ENCODE data around the gene EBF4. TPM values are rescaled to one million over a fixed set of nuclear protein-coding genes. Genes with fewer than 3 reads are reported as not detected.

EBF4 gene
- total and polyA plus RNA-seq, 2 of the 8 experiments (the other 6 are each of a cell fraction or from before 2014, with no cell fraction given), result 1.2 to 2.9 TPM

DNA sequence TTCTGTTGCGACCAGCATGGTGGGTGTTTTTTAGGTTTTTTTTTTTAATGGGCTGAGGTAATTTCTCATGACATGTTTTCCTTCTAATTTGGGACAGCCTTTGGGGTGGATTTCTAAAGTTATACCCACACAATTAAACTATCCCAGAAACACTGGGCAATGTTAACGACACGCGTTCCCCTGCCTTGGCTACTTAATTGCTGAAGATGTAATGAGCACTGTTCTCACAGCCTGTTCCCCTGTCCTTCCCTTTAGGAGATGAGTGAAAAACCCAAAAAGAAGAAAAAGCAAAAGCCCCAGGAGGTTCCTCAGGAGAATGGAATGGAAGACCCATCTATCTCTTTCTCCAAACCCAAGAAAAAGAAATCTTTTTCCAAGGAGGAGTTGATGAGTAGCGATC is 34.9 kb upstream of the EBF4 start (continued):
- TF ChIP-seq, protein P1, sequence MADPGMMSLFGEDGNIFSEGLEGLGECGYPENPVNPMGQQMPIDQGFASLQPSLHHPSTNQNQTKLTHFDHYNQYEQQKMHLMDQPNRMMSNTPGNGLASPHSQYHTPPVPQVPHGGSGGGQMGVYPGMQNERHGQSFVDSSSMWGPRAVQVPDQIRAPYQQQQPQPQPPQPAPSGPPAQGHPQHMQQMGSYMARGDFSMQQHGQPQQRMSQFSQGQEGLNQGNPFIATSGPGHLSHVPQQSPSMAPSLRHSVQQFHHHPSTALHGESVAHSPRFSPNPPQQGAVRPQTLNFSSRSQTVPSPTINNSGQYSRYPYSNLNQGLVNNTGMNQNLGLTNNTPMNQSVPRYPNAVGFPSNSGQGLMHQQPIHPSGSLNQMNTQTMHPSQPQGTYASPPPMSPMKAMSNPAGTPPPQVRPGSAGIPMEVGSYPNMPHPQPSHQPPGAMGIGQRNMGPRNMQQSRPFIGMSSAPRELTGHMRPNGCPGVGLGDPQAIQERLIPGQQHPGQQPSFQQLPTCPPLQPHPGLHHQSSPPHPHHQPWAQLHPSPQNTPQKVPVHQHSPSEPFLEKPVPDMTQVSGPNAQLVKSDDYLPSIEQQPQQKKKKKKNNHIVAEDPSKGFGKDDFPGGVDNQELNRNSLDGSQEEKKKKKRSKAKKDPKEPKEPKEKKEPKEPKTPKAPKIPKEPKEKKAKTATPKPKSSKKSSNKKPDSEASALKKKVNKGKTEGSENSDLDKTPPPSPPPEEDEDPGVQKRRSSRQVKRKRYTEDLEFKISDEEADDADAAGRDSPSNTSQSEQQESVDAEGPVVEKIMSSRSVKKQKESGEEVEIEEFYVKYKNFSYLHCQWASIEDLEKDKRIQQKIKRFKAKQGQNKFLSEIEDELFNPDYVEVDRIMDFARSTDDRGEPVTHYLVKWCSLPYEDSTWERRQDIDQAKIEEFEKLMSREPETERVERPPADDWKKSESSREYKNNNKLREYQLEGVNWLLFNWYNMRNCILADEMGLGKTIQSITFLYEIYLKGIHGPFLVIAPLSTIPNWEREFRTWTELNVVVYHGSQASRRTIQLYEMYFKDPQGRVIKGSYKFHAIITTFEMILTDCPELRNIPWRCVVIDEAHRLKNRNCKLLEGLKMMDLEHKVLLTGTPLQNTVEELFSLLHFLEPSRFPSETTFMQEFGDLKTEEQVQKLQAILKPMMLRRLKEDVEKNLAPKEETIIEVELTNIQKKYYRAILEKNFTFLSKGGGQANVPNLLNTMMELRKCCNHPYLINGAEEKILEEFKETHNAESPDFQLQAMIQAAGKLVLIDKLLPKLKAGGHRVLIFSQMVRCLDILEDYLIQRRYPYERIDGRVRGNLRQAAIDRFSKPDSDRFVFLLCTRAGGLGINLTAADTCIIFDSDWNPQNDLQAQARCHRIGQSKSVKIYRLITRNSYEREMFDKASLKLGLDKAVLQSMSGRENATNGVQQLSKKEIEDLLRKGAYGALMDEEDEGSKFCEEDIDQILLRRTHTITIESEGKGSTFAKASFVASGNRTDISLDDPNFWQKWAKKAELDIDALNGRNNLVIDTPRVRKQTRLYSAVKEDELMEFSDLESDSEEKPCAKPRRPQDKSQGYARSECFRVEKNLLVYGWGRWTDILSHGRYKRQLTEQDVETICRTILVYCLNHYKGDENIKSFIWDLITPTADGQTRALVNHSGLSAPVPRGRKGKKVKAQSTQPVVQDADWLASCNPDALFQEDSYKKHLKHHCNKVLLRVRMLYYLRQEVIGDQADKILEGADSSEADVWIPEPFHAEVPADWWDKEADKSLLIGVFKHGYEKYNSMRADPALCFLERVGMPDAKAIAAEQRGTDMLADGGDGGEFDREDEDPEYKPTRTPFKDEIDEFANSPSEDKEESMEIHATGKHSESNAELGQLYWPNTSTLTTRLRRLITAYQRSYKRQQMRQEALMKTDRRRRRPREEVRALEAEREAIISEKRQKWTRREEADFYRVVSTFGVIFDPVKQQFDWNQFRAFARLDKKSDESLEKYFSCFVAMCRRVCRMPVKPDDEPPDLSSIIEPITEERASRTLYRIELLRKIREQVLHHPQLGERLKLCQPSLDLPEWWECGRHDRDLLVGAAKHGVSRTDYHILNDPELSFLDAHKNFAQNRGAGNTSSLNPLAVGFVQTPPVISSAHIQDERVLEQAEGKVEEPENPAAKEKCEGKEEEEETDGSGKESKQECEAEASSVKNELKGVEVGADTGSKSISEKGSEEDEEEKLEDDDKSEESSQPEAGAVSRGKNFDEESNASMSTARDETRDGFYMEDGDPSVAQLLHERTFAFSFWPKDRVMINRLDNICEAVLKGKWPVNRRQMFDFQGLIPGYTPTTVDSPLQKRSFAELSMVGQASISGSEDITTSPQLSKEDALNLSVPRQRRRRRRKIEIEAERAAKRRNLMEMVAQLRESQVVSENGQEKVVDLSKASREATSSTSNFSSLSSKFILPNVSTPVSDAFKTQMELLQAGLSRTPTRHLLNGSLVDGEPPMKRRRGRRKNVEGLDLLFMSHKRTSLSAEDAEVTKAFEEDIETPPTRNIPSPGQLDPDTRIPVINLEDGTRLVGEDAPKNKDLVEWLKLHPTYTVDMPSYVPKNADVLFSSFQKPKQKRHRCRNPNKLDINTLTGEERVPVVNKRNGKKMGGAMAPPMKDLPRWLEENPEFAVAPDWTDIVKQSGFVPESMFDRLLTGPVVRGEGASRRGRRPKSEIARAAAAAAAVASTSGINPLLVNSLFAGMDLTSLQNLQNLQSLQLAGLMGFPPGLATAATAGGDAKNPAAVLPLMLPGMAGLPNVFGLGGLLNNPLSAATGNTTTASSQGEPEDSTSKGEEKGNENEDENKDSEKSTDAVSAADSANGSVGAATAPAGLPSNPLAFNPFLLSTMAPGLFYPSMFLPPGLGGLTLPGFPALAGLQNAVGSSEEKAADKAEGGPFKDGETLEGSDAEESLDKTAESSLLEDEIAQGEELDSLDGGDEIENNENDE (IDR thresholded peaks at IDR 0.05; ENCODE audit: insufficient replicate concordance, low read length), result no peak
- no peak for TF ChIP-seq POU5F1 (IDR thresholded peaks at IDR 0.05; ENCODE audit: low read depth, low read length)
- TF ChIP-seq, protein P2, sequence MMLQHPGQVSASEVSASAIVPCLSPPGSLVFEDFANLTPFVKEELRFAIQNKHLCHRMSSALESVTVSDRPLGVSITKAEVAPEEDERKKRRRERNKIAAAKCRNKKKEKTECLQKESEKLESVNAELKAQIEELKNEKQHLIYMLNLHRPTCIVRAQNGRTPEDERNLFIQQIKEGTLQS (IDR thresholded peaks at IDR 0.05; ENCODE audit: insufficient read depth, low read depth, low read length), result no peak
- TF ChIP-seq, protein P3, sequence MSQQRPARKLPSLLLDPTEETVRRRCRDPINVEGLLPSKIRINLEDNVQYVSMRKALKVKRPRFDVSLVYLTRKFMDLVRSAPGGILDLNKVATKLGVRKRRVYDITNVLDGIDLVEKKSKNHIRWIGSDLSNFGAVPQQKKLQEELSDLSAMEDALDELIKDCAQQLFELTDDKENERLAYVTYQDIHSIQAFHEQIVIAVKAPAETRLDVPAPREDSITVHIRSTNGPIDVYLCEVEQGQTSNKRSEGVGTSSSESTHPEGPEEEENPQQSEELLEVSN (IDR thresholded peaks at IDR 0.05), result no peak

All from H1 (cell line).